ENCODE results near the gene STX16.
"Not testable (repeated sequence)": the region's sequence is repeated elsewhere in the genome, so short reads cannot be mapped to it uniquely, and the experiment has no call there.

DNA sequence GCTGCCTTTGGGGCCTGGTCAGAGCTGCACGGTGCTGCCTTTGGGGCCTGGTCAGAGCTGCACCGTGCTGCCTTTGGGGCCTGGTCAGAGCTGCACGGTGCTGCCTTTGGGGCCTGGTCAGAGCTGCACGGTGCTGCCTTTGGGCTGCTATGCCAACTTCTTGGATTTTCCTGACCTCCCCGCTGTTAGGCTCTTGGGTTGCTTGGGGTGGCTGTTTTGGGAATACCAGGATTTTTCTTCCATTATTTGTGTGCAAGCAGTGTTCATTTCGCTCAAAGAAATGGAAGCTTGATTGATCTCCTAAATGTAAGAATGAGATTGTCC is 2.6 kb upstream of the STX16 start:
- TF ChIP-seq POLR2AphosphoS5, GABPA (IDR thresholded peaks at IDR 0.05; ENCODE audit: low read depth): not testable (repeated sequence)
- TF ChIP-seq, protein P1, sequence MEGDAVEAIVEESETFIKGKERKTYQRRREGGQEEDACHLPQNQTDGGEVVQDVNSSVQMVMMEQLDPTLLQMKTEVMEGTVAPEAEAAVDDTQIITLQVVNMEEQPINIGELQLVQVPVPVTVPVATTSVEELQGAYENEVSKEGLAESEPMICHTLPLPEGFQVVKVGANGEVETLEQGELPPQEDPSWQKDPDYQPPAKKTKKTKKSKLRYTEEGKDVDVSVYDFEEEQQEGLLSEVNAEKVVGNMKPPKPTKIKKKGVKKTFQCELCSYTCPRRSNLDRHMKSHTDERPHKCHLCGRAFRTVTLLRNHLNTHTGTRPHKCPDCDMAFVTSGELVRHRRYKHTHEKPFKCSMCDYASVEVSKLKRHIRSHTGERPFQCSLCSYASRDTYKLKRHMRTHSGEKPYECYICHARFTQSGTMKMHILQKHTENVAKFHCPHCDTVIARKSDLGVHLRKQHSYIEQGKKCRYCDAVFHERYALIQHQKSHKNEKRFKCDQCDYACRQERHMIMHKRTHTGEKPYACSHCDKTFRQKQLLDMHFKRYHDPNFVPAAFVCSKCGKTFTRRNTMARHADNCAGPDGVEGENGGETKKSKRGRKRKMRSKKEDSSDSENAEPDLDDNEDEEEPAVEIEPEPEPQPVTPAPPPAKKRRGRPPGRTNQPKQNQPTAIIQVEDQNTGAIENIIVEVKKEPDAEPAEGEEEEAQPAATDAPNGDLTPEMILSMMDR (IDR thresholded peaks at IDR 0.05; ENCODE audit: insufficient read depth, low read length): not testable (repeated sequence)
- TF ChIP-seq, protein P2, sequence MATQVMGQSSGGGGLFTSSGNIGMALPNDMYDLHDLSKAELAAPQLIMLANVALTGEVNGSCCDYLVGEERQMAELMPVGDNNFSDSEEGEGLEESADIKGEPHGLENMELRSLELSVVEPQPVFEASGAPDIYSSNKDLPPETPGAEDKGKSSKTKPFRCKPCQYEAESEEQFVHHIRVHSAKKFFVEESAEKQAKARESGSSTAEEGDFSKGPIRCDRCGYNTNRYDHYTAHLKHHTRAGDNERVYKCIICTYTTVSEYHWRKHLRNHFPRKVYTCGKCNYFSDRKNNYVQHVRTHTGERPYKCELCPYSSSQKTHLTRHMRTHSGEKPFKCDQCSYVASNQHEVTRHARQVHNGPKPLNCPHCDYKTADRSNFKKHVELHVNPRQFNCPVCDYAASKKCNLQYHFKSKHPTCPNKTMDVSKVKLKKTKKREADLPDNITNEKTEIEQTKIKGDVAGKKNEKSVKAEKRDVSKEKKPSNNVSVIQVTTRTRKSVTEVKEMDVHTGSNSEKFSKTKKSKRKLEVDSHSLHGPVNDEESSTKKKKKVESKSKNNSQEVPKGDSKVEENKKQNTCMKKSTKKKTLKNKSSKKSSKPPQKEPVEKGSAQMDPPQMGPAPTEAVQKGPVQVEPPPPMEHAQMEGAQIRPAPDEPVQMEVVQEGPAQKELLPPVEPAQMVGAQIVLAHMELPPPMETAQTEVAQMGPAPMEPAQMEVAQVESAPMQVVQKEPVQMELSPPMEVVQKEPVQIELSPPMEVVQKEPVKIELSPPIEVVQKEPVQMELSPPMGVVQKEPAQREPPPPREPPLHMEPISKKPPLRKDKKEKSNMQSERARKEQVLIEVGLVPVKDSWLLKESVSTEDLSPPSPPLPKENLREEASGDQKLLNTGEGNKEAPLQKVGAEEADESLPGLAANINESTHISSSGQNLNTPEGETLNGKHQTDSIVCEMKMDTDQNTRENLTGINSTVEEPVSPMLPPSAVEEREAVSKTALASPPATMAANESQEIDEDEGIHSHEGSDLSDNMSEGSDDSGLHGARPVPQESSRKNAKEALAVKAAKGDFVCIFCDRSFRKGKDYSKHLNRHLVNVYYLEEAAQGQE (IDR thresholded peaks at IDR 0.05; ENCODE audit: insufficient replicate concordance, low read depth): not testable (repeated sequence)

Measured in HL-60 (cell line).